ENCODE data around the gene RNF5.

RNF5 gene

DNA sequence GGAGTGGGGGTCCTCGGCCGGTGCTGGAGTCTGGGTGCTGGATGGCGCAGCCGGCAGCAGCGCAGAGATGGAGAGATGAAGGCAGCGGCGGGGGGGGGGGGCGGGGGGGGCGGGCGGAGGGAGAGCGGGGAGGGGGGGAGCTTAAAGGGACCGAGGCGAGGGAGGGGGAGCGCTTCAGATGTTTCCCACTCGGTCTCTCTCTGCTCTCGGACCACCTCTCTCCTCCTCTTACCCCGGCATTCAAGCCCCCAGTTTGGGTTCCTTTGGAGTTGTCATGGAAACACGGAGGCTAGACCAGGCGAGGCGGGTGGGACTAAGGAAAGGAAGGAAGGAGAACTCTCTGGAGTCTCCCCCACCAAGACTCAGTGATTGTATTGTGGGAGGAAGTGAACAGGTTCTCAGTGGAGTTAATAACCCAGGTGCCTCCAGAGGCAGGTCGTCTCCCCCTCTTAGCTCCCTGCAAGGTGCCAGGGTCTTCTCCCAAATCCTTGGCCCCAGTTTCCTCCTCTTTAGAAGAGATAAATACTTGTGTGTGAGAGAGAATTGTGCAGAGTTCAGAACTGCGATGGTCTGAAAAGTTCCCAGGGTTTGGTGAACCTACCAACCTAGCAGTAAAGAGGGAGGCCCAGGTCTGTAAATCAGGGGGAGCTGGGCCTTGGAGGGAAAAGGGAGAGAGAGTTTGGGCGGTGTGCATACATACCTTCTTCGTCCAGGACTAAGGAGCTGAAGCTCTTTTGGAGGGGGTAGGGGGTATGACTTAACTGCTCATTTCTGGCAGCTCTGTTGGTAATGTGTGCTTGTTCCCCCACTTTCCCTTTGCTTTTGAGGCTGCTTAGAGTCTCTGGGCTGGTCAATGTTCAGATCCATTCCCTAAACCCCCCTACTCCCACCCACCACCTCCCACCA lies 26.1 kb upstream of the RNF5 start, which contains the start of gene PRRT1:
Gene PRRT1, minus strand, starts transcription at position 77 of the 906 bp plus-strand sequence. CDS start 112 bp downstream, outside the sequence.
- no peaks in the 10 kb centered on the region for H3K27me3 ChIP-seq
- H3K9me3 ChIP-seq = no peaks in the 10 kb centered on the region
- DNase-seq = no peak
- no peak for TF ChIP-seq CTCF (IDR thresholded peaks at IDR 0.05; ENCODE audit: low read depth, low read length)
- peak within 1 kb of the TSS; percentile 96 for H3K4me3 ChIP-seq (ENCODE audit: low read depth, low read length)
- peaks cover 16% of the 10 kb centered on the region for H3K36me3 ChIP-seq
- H3K4me1 ChIP-seq = peaks cover 7% of the 10 kb centered on the region

- peak overlapping the region; percentile 96 for H3K4me3 ChIP-seq (ENCODE audit: low read depth, low read length)
- peaks cover 7% of the 10 kb centered on the region for H3K4me1 ChIP-seq
- TF ChIP-seq CTCF (IDR thresholded peaks at IDR 0.05; ENCODE audit: low read depth, low read length) = no peak
- DNase-seq = peak; percentile 69
- H3K27me3 ChIP-seq = no peaks in the 10 kb centered on the region
- no peaks in the 10 kb centered on the region for H3K9me3 ChIP-seq
- H3K36me3 ChIP-seq = peaks cover 23% of the 10 kb centered on the region
Measured at GRCh38 chr6:32152769-32153563, 25.2 kb upstream of the RNF5 start.

DNA sequence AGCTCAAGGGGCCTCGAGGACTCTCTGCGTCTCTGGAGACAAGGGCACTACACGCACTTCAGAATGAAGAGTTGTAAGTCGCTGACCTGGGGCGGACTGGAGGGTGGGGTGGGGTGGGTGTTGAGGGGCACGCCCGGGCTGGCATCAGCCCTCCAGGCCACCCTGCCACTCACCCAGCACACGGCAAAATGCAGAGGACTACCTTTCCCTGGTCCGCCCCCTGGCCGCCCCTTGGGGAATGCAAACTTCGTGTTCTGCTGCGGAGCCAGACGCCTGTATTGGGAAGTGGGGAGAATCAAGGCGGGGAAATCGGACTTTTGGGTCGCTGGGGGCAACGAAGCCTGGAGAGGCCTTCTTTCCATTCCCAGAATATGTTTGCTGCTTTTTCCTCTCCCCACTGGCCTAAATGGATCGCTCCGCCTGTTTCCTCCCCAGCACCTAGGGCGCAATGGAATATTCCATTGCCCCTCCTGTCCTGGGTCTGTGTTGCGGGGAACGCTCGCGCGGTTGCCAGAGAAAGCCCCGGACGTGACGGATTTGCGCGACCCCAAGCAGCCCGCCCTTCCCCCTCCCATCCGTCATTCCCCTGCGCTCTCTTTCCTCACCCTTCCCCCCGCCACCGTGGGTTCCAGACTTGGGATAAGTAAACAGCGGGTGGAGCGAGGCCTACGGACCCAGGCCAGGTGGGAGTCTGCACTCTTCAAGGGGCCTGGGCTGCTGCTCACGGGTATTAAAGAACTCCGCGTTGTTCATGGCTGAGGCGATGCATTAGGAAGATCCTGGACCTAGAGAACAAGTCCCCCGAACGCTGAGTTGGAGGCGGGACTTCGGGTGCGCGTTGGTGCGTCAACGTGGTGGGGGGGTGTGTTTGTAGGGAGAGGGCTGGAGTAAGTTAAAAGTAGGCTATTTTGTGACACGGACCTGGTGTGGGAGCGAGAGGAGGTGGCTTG lies 24.4 kb upstream of the RNF5 start, which contains the start of gene PPT2:
Gene PPT2, plus strand, starts transcription at position 578 of the 950 bp plus-strand sequence. CDS start 454 bp downstream, outside the sequence.
- DNase-seq = peak; percentile 95
- Histone ChIP-seq H3K36me3 (peaks cover 31% of the 10 kb centered on the region), H3K9me3 (no peaks in the 10 kb centered on the region), H3K4me1 (peaks cover 7% of the 10 kb centered on the region), H3K27me3 (no peaks in the 10 kb centered on the region), H3K4me3 (ENCODE audit: low read depth, low read length) (peak within 1 kb of the TSS; percentile 96)
- TF ChIP-seq CTCF (IDR thresholded peaks at IDR 0.05; ENCODE audit: low read depth, low read length) = peak; percentile 30; the same call in 1 of the 2 replicates

DNA sequence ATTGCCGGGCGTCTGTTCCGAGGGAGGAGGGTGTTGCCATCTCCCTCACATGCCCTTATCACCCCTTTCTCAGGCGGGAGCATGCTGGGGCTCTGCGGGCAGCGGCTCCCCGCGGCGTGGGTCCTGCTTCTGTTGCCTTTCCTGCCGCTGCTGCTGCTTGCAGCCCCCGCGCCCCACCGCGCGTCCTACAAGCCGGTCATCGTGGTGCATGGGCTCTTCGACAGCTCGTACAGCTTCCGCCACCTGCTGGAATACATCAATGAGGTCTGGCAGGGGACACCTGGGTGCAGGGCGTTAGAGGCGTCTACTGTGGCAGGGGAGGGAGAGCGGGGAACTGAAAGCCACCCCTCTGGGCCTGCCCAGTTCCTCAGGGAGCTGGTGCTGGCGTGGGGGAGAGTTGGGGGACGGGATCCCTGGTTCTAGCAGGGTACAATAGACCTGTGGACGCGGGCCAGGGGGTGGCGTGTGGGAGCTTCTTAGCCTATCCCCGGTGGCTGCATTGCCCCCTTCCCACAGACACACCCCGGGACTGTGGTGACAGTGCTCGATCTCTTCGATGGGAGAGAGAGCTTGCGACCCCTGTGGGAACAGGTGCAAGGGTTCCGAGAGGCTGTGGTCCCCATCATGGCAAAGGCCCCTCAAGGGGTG lies 23.6 kb upstream of the RNF5 start:
- peak; percentile 82 for DNase-seq
- TF ChIP-seq CTCF (IDR thresholded peaks at IDR 0.05; ENCODE audit: low read depth, low read length) = peak; percentile 68

GRCh38 chr6:32156891-32157290 lies 21.3 kb upstream of the RNF5 start:
- TF ChIP-seq CTCF (IDR thresholded peaks at IDR 0.05; ENCODE audit: low read depth, low read length) = no peak
- no peaks in the 10 kb centered on the region for H3K9me3 ChIP-seq
- no peak for DNase-seq
- no peaks in the 10 kb centered on the region for H3K27me3 ChIP-seq
- peaks cover 33% of the 10 kb centered on the region for H3K36me3 ChIP-seq
- peaks cover 7% of the 10 kb centered on the region for H3K4me1 ChIP-seq
- H3K4me3 ChIP-seq (ENCODE audit: low read depth, low read length) = no peak overlapping the region

More for the DNA sequence above, 23.6 kb upstream of the RNF5 start:
- H3K27me3 ChIP-seq = no peaks in the 10 kb centered on the region
- peak overlapping the region; percentile 96 for H3K4me3 ChIP-seq (ENCODE audit: low read depth, low read length)
- peaks cover 7% of the 10 kb centered on the region for H3K4me1 ChIP-seq
- no peaks in the 10 kb centered on the region for H3K9me3 ChIP-seq
- H3K36me3 ChIP-seq = peaks cover 33% of the 10 kb centered on the region
